Kidney tubule cell (primary cell): ENCODE measurements around the gene PDZRN3.

Experiments used
- DNase-seq: peaks from one replicate; pipeline ENCODE4 v3.0.0-alpha.2; 2018; ENCODE audit warnings: low spot score

The PDZRN3 gene

GRCh38 chr3:73624821-73625665 lies at the start of gene PDZRN3:
Gene PDZRN3, minus strand, starts transcription at chr3:73624941.
- DNase-seq = peak; percentile 56

- no peak for DNase-seq
These were observed 49.5 kb upstream of the PDZRN3 start for GRCh38 chr3:73674280-73674679.

DNA sequence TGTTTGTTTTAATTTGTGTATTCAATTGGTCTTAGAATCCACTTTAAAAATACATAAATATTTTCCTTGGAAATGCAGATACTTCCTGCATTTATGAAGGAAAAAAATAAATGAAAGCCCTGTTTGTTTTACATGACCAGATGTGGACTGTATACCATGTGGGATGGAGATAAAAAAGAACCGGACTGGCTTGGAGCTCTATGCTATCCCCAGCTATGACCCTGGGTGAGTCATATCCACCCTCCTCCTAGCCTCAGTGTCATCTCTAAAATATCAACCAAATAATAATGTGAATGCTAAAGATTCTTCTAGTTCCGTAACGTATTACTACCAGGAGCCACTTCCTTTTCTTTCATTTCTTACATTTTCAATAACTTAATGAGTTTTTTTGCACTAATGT lies 44.5 kb upstream of the PDZRN3 start:
- DNase-seq = no peak

DNA sequence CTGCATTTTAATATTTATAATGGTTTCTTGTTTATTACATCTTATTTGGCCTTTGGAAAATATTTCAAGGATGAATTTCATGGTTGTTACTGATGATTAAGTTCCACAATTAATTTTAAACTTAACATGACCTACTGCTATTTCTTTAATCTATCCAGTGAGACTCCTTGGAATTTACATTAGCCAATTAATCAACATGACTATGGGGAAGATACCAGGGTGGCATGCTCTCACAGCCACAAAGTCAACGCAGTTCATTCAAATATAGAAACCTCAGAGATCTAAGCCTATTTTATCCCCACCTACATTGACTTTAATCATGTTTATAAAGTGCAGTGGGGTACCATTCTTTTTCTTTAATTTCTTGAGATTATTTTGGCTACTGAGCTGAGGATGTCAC lies 43.6 kb upstream of the PDZRN3 start:
- DNase-seq = no peak

- DNase-seq = no peak
These were observed 43.1 kb upstream of the PDZRN3 start for GRCh38 chr3:73667889-73668288.

DNA sequence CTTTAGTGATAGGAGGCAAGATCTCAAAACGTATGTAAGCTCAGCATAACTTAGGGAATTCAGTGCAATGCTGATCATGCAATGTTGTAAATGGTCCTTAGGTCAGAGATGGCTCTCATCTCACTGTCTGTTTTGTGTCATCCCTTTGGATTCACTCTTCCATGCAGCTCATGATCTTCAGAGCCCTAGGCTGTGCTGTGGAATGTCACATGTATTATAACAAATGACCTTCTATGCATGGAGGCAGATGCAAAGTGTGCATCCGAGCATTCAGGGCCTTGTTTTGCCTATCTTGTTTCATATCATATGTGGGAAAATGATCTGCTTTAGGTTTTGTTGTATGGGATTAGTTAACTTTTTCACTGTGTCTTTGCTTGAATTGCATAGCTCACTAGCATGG lies 40.5 kb upstream of the PDZRN3 start:
- no peak for DNase-seq

DNA sequence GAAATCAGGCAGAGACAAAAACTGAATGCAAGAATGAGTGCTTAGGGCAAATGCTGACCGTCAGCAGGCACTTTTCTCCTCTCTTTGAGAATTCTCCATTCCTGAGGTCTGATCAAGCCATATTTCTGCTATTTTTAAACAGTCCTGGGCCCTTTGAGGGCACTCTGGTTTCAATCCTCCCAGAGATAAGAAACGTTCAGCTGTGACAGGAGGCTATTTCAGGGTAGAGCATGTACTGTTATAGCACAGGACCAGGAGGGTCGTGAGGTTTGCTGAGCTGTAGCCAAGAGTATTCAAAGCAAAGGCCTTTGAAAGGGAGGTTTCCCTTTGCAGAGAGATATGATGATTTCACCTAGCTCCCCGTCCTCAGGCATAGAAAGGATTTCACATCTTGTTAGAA lies 39.6 kb upstream of the PDZRN3 start:
- no peak for DNase-seq

DNA sequence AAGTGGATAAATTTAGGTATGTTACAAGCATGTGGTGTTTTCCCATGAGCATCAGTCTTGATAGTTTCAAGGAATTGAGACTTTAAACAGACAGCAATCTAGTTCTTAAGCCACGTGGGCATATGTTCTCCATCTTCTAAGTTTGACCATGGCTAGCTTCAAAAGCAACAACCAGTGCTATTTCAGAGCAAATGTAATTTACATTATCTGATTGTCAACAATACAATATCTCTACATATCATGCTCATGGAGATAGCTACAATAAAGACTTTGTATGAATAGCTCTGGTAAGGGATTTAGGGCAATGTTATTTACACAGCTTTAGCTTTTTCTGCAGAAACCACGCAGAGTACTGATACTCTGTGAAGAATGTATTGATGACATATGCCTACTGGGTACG lies 38.8 kb upstream of the PDZRN3 start:
- no peak for DNase-seq

DNA sequence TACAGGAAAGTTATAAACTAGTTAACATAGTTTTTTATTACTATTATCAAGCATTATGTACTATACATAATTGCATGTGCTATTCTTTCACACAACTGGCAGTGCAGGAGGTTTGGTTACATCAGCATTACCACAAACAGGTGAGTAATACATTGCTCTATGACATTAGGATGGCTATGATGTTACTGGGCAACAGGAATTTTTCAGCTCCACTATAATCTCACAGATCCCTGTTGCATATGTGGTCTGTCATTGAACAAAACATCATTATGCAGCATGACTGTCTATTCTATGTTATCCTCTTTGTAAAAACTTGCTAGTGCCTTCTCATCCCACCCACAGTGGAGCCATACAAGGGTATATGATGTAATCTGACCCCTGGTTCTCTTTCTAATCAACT lies 36.5 kb upstream of the PDZRN3 start:
- peak; percentile 77 for DNase-seq

- peak; percentile 54 for DNase-seq
These were observed 33.5 kb upstream of the PDZRN3 start for GRCh38 chr3:73658227-73658626.

GRCh38 chr3:73657186-73657585 lies 32.4 kb upstream of the PDZRN3 start:
- no peak for DNase-seq

GRCh38 chr3:73656241-73656890 lies 31.6 kb upstream of the PDZRN3 start:
- DNase-seq = no peak

- no peak for DNase-seq
These were observed 30.5 kb upstream of the PDZRN3 start for GRCh38 chr3:73655197-73655596.

DNA sequence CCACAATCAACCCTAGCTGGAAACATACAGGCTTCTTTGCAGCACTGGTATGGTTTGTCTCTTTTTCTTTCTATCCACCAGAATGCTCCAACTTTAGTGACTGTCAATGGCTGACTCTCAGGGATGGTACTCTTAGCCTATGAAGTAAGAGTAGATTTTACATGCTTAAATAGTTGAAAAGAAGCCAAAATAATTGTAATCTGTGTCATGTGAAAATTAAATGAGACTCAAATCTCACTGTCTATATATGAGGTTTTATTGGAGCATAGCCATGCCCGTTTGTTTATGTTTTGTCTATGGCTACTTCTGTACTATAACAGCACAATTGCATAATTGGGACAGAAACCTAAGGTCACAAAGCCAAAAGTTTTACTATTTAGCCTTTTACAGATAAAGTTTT lies 29.1 kb upstream of the PDZRN3 start:
- no peak for DNase-seq

DNA sequence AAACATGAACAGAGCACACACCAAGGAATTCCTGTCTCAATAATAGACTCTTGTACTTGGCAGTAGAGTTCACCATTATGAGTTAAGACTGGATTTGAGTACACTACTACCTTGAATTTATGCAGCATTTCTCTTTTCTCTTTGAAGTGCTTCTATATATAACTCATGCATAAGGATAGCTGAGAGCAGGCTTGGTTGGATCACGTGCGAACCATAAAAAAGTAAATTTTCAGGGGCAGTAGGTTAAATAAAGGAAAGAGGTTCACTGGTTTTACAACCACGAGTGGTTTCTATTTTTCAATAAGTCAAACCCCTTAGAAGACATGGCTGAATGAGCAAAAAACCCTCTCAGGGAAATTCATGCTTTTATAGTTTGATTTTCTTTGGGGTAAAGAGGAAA lies 28.6 kb upstream of the PDZRN3 start:
- DNase-seq = no peak

GRCh38 chr3:73652896-73653295 lies 28.2 kb upstream of the PDZRN3 start:
- DNase-seq = no peak

- DNase-seq = peak; percentile 64
These were observed 12.3 kb upstream of the PDZRN3 start for GRCh38 chr3:73637042-73637441.

DNA sequence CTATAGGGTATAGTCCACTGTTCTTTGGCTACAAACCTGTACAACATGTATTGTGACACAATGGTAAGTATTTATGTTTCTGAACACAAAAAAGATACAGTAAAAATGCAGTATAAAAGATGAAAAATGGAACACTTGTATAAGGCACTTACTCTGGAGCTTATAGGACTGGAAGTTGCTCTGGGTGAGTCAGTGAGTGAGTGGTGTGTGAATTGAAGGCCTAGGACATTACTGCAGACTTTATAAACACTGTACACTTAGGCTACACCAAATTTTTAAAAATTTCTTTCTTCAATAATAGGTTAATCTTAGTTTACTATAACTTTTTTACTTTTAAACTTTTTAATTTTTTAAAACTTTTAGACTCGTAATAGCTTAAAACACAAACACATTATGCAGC lies 10.5 kb upstream of the PDZRN3 start:
- no peak for DNase-seq

DNA sequence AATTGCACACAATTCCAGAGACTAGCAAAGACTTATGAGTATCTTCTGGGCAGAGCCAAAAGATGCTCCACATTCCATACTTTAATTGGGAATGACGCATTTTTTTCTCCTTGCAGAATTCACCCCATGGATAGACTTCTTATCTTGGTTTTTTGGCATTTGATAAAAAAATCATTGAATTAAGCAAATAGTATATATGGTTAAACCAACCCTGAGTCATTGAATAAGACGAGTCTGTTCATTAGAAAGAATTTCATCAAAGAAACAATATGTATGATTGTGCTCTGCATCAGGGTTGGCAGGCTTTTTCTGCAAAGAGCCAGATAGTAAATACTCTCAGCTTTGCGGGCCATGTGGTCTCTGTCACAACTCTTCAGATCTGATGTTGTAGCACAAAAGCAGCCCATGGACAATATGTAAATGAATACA lies 9.2 kb upstream of the PDZRN3 start:
- no peak for DNase-seq

GRCh38 chr3:73633453-73633852 lies 8.7 kb upstream of the PDZRN3 start:
- DNase-seq = no peak

- DNase-seq = no peak
These were observed 1.4 kb upstream of the PDZRN3 start for GRCh38 chr3:73626106-73626505.

DNA sequence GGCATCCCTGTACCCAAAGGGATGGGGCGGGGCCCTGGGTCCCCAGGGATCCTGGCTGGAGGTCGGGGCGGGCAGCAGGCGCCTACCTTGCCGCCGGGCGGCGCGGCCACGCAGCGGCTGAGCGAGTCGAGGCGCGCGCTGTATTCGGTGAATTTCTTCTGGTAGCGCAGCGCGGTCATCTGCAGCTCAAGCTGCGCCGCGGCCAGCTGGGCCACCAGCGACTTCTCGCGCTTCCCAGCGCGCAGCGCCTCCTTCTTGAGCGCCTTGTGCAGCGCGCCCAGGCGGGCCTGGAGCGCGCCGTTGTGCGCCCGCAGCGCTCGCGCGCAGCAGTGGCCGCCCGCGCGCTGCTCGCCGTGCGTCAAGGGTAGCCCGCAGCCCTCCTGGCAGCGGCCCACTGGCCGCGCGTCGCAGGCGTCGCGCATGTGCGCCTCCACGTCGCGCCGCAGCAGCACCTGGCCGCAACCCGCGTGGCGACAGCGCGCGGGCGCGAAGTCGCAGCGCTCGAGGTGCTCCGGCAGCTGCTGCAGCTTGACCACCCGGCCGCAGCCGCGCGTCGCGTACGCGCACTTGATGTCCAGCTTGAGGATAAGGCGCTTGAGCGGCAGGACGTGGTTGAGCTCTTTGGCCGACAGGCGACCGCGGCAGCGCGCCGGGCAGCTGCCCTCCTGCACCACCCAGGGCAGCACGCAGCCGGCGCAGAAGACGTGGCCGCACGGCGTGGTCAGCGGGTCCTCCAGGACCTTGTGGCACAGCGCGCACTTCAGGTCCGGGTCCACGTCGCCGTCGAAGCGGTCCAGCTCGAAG lies 522 bp downstream of the PDZRN3 start:
- peak; percentile 53 for DNase-seq

DNA sequence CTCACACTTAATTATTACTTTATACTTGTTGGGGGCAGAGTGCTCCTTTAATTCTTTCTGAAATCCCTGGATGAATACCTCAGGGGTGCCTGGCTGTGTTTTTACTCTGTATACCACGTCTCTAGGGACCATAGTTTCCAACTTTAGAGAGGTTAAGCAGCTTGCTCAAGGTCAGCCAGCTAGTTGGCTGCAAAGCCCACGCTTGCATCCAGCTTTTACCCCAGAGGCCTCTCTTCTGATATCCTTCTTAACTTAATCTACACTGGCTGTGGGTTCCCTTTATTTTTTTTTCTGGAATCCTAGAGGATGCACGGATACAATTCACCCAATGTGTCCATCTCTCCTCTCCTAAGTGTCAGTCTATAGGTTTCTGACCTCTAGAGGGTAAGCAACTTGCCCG lies 1.4 kb downstream of the PDZRN3 start:
- no peak for DNase-seq
